K562 (cell line): ENCODE results near the gene NDUFB3. TPM values are rescaled to one million over a fixed set of nuclear protein-coding genes. Genes with fewer than 3 reads are reported as not detected.

Experiments
- ARID4B ChIP-seq: sonication (generic); formaldehyde crosslinking; IDR thresholded peaks from 2 replicates; pipeline ENCODE4 v1.8.0; 2022; ENCODE audit warnings: mild to moderate bottlenecking, missing genetic modification reagents
- ARNT ChIP-seq, 2 experiments: fragments of 450-650 bp; IDR thresholded peaks; 2 replicates each; pipeline ENCODE4 v1.6.1; 2016; ENCODE audit warnings: mild to moderate bottlenecking in 1 of 2
- CHD2 ChIP-seq: IDR thresholded peaks from 2 replicates; pipeline ENCODE4 v1.6.1; 2011; ENCODE audit warnings: low read depth, low read length
- ETS2 ChIP-seq: IDR thresholded peaks from 2 replicates; pipeline ENCODE4 v1.6.1; 2016; ENCODE audit warnings: borderline replicate concordance, missing genetic modification characterization, mild to moderate bottlenecking, moderate library complexity, missing compliant biosample characterization; ENCODE audit not compliant: poor library complexity, severe bottlenecking
- HDAC3 ChIP-seq: fragments of 450-650 bp; IDR thresholded peaks from 2 replicates; pipeline ENCODE4 v1.6.1; 2018; ENCODE audit warnings: borderline replicate concordance, mild to moderate bottlenecking, moderate library complexity; ENCODE audit not compliant: partially characterized antibody
- HNRNPH1 ChIP-seq: fragments of 200-400 bp; formaldehyde crosslinking; optimal IDR thresholded peaks from 2 replicates; pipeline ENCODE3; 2017; ENCODE audit warnings: low read depth, mild to moderate bottlenecking, low read length, moderate library complexity
- KAT2B ChIP-seq: IDR thresholded peaks from one replicate; pipeline ENCODE4 v1.6.1; 2012; ENCODE audit warnings: low read depth, mild to moderate bottlenecking, control low read depth, inconsistent platforms, low read length, moderate library complexity
- NFE2L1 ChIP-seq: fragments of 450-650 bp; IDR thresholded peaks from 2 replicates; pipeline ENCODE4 v1.6.1; 2016; ENCODE audit warnings: missing genetic modification characterization, low read depth, mild to moderate bottlenecking, missing compliant biosample characterization, moderate library complexity, borderline replicate concordance
- NFIC ChIP-seq: fragments of 450-650 bp; IDR thresholded peaks from 2 replicates; pipeline ENCODE4 v1.6.1; 2017; ENCODE audit warnings: mild to moderate bottlenecking, inconsistent platforms
- PATZ1 ChIP-seq: fragments of 250-450 bp; sonication (Bioruptor Pico); IDR thresholded peaks from 2 replicates; pipeline ENCODE4 v1.5.0; 2020; ENCODE audit warnings: mild to moderate bottlenecking, borderline replicate concordance
- PHB2 ChIP-seq: fragments of 450-650 bp; IDR thresholded peaks from 2 replicates; pipeline ENCODE4 v1.6.1; 2017; ENCODE audit warnings: low read depth
- PTTG1 ChIP-seq: fragments of 450-650 bp; IDR thresholded peaks from 2 replicates; pipeline ENCODE4 v1.6.1; 2016; ENCODE audit warnings: low read depth, mild to moderate bottlenecking, missing genetic modification characterization, missing compliant biosample characterization
- TCF7L2 ChIP-seq: fragments of 150-350 bp; IDR thresholded peaks from 2 replicates; pipeline ENCODE4 v1.6.1; 2016; ENCODE audit warnings: low read depth, mild to moderate bottlenecking, low read length, moderate library complexity
- XRCC3 ChIP-seq: fragments of 450-650 bp; IDR thresholded peaks from 2 replicates; pipeline ENCODE4 v1.6.1; 2017; ENCODE audit warnings: mild to moderate bottlenecking, moderate library complexity
- ZFPM2 ChIP-seq: fragments of 250-450 bp; sonication (Bioruptor Pico); IDR thresholded peaks from 2 replicates; pipeline ENCODE4 v1.5.1; 2022; ENCODE audit warnings: mild to moderate bottlenecking
- ZNF445 ChIP-seq: fragments of 250-450 bp; sonication (Bioruptor Pico); IDR thresholded peaks from 2 replicates; pipeline ENCODE4 v1.4.0; 2020; ENCODE audit warnings: low read depth, mild to moderate bottlenecking, moderate library complexity
- ZNF707 ChIP-seq: fragments of 250-450 bp; sonication (Bioruptor Pico); conservative IDR thresholded peaks from 2 replicates; pipeline ENCODE4 v1.8.0; 2022; ENCODE audit warnings: inconsistent platforms, mild to moderate bottlenecking, moderate library complexity
- polyA plus RNA-seq, 8 experiments: library from polyadenylated mRNA; depleted of rRNA in 4 of 8; stranded (reverse) in 5 of 8; unstranded in 3 of 8; fragments of >200 nt; fragmentation: Nextera tagmentation in 2 of 8; fragmentation: Illumina TruSeq in 1 of 8; extraction: Ambion mirVana in 2 of 8; extraction: Trizol in 1 of 8; gene quantifications; 2 replicates each; pipeline versions ENCODE4 v1.2.1 to v1.2.3, GENCODE V29; 2011 to 2014; ENCODE audit warnings: inconsistent platforms in 1 of 8, missing spikeins in 1 of 8
- total RNA-seq, 7 experiments: library from RNA; depleted of rRNA in 6 of 7; stranded (reverse); fragments of >200 nt in 6 of 7; fragmentation: Illumina TruSeq in 2 of 7; extraction: Trizol in 2 of 7; gene quantifications; 2 replicates each; pipeline versions ENCODE4 v1.2.1 to v1.2.3, GENCODE V29; 2011 to 2021; ENCODE audit warnings: low replicate concordance in 1 of 7

NDUFB3 gene
- total and polyA plus RNA-seq, 9 of the 15 experiments (the other 6 are each of a cell fraction or from before 2014, with no cell fraction given): 126 to 786 (median 156) TPM

GRCh38 chr2:201126308-201127151, 54.7 kb downstream of the NDUFB3 start (continued):
- TF ChIP-seq PATZ1 (CRISPR knock-in tag) (peak; percentile 97), NFE2L1 (tag) (peak; percentile 74), PTTG1 (tag) (peak; percentile 98), ARNT (IDR thresholded peaks at IDR 0.05) (0 out of 4 replicates have a peak, but pooled peaks of 1 of the 2 experiments have one; percentile 22), CHD2 (no peak), ETS2 (tag) (peak; percentile 88), TCF7L2 (no peak), PHB2 (no peak), XRCC3 (no peak), ZFPM2 (peak; percentile 87; the same call in 1 of the 2 replicates), ZNF707 (CRISPR knock-in tag) (peak; percentile 81), HDAC3 (no peak), HNRNPH1 (no peak), NFIC (peak; percentile 5; the same call in 1 of the 2 replicates), ARID4B (CRISPR knock-in tag) (no peak), ZNF445 (CRISPR knock-in tag) (peak; percentile 97), KAT2B (no peak)
